ENCODE data around the gene PTPRM.

DNA sequence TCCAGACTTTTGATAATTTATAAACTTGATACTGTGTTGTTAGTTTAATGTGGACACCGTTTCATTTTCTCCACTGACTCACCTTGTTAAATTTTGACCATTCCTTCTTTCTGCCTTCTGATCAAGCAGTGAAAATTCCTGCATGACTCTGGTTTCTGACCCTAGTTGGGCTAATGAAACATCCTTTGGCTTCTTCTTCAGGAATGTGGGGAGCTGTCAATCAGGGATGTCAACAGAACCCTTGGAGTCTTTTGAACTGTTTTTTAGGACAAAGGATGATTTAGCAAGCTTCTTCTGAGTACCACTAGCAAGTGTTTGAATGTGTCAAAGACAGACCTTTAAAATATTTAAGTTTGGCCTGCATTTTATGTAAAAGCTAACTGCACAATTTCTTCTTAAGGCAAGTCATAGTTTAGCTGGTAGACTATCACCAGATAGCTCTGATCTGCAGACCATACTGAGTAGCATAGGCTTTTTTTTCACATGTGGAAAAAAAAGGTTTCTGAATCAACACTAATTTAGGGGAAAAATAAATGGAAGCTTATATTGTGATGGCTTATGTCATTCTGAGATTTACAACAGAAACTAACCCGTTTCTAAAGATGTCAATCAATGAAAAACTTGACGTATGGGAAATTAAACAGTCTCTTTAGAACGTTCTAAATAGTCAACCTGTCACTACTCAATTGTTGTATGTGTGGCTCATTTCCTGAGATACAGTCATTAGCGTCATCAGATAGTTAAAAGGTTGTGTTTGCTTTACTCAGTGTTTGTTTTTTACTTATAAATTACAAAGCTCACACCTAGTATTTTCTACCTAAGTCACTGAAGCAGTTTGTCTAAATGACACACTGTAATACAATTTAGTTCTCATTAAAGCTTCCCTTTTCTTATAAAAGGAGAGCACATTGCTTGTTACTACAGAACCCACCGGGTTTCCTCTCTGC is 311.4 kb downstream of the PTPRM start:
- TF ChIP-seq POLR2A (IDR thresholded peaks at IDR 0.05) = no peak
- TF ChIP-seq, protein P1, sequence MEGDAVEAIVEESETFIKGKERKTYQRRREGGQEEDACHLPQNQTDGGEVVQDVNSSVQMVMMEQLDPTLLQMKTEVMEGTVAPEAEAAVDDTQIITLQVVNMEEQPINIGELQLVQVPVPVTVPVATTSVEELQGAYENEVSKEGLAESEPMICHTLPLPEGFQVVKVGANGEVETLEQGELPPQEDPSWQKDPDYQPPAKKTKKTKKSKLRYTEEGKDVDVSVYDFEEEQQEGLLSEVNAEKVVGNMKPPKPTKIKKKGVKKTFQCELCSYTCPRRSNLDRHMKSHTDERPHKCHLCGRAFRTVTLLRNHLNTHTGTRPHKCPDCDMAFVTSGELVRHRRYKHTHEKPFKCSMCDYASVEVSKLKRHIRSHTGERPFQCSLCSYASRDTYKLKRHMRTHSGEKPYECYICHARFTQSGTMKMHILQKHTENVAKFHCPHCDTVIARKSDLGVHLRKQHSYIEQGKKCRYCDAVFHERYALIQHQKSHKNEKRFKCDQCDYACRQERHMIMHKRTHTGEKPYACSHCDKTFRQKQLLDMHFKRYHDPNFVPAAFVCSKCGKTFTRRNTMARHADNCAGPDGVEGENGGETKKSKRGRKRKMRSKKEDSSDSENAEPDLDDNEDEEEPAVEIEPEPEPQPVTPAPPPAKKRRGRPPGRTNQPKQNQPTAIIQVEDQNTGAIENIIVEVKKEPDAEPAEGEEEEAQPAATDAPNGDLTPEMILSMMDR (IDR thresholded peaks at IDR 0.05) = no peak

Data from lower leg skin (tissue), 3 donors.